IMR-90 (cell line): Measurements from ENCODE around the gene PSMC6. TPM values are rescaled to one million over a fixed set of nuclear protein-coding genes. Genes with fewer than 3 reads are reported as not detected.
A peak's percentile ranks its signal among the peaks of the same experiment; 100 is the strongest.

Experiments used
- ATAC-seq: fragments of 200-7000 bp; cut with Tn5 transposase; 2 replicates; pipeline ENCODE4 v1.9.1; 2020; ENCODE audit warnings: low read depth, mild to moderate bottlenecking, moderate library complexity
- BruUV-seq: library from RNA; stranded (reverse); fragments of 400-500 nt; replicated peaks from 2 replicates; lab custom pipeline; 2021; lab: Mats Ljungman, UMichigan
- CTCF ChIA-PET: fragments of 300-600 bp; formaldehyde crosslinking; extraction: SDS; loops from one replicate; lab custom pipeline; 2021; ENCODE audit warnings: antibody characterized with exemption; lab: Yijun Ruan, JAX
- POLR2A ChIA-PET: fragments of 300-600 bp; sonication (Branson Sonifier 250); formaldehyde crosslinking; loops from one replicate; lab custom pipeline; 2022; ENCODE audit warnings: antibody characterized with exemption; ENCODE audit not compliant: unreplicated experiment; lab: Charles Lee
- DNase-seq: peaks from one replicate; pipeline ENCODE4 v3.0.0; 2013
- H2AFZ ChIP-seq: replicated peaks from 2 replicates; pipeline ENCODE3; 2013; ENCODE audit warnings: low read length, mild to moderate bottlenecking; ENCODE audit not compliant: poor library complexity
- H2AK5ac ChIP-seq: 2 replicates; pipeline ENCODE4 v1.6.1; 2013; ENCODE audit warnings: low read depth, low read length, inconsistent platforms
- H2AK9ac ChIP-seq: replicated peaks from 2 replicates; pipeline ENCODE3; 2013; ENCODE audit warnings: mild to moderate bottlenecking, low read depth, low read length, moderate library complexity; ENCODE audit not compliant: poor library complexity
- H2BK120ac ChIP-seq: 2 replicates; pipeline ENCODE4 v1.6.1; 2013; ENCODE audit warnings: low read depth, low read length, inconsistent platforms
- H2BK15ac ChIP-seq: 3 replicates; pipeline ENCODE4 v1.6.1; 2013; ENCODE audit warnings: low read depth, low read length, inconsistent platforms
- H2BK20ac ChIP-seq: 2 replicates; pipeline ENCODE4 v1.6.1; 2013; ENCODE audit warnings: low read depth, mild to moderate bottlenecking, inconsistent platforms, low read length, moderate library complexity
- H2BK5ac ChIP-seq: 2 replicates; pipeline ENCODE4 v1.6.1; 2013; ENCODE audit warnings: mild to moderate bottlenecking, low read depth, low read length, inconsistent platforms; ENCODE audit not compliant: poor library complexity, severe bottlenecking
- H3K14ac ChIP-seq: replicated peaks from 2 replicates; pipeline ENCODE4 v1.6.1; 2013; ENCODE audit warnings: low read depth, low read length, inconsistent platforms
- H3K18ac ChIP-seq: 2 replicates; pipeline ENCODE4 v1.6.1; 2013; ENCODE audit warnings: low read depth, low read length, control low read depth
- H3K23ac ChIP-seq: 2 replicates; pipeline ENCODE4 v1.6.1; 2013; ENCODE audit warnings: low read depth, low read length, inconsistent platforms
- H3K27ac ChIP-seq: 2 replicates; pipeline ENCODE4 v1.5.1; 2013; ENCODE audit warnings: mild to moderate bottlenecking, control low read depth, low read length; ENCODE audit not compliant: insufficient read depth
- H3K27me3 ChIP-seq: 2 replicates; pipeline ENCODE4 v1.6.1; 2013; ENCODE audit warnings: low read length; ENCODE audit not compliant: control insufficient read depth, insufficient read depth
- H3K36me3 ChIP-seq: 2 replicates; pipeline ENCODE4 v1.6.1; 2013; ENCODE audit warnings: low read length, mixed read lengths; ENCODE audit not compliant: control insufficient read depth, insufficient read depth
- H3K4ac ChIP-seq: 2 replicates; pipeline ENCODE4 v1.6.1; 2013; ENCODE audit warnings: low read depth, low read length, inconsistent platforms
- H3K4me1 ChIP-seq: 2 replicates; pipeline ENCODE4 v1.6.1; 2013; ENCODE audit warnings: low read length, mixed read lengths; ENCODE audit not compliant: control insufficient read depth, insufficient read depth
- H3K4me2 ChIP-seq: 2 replicates; pipeline ENCODE4 v1.6.1; 2013; ENCODE audit warnings: low read depth, mild to moderate bottlenecking, control low read depth, low read length, moderate library complexity
- H3K4me3 ChIP-seq: 2 replicates; pipeline ENCODE4 v1.5.1; 2013; ENCODE audit warnings: low read depth, mild to moderate bottlenecking, control low read depth, low read length, moderate library complexity; ENCODE audit not compliant: insufficient read depth
- H3K56ac ChIP-seq: 2 replicates; pipeline ENCODE4 v1.6.1; 2013; ENCODE audit warnings: low read length, inconsistent platforms; ENCODE audit not compliant: insufficient read depth; ENCODE audit errors: extremely low read depth
- H3K79me1 ChIP-seq, 2 experiments: 2 replicates each; pipeline ENCODE4 v1.6.1; 2013; ENCODE audit warnings: low read length in 2 of 2, inconsistent platforms in 1 of 2, low read depth in 1 of 2
- H3K9ac ChIP-seq: 2 replicates; pipeline ENCODE4 v1.6.1; 2013; ENCODE audit warnings: low read depth, low read length, control low read depth
- H3K9me1 ChIP-seq: 2 replicates; pipeline ENCODE4 v1.6.1; 2013; ENCODE audit warnings: low read length, inconsistent platforms; ENCODE audit not compliant: insufficient read depth
- H3K9me3 ChIP-seq: 2 replicates; pipeline ENCODE4 v1.6.1; 2013; ENCODE audit warnings: low read length; ENCODE audit not compliant: control insufficient read depth, insufficient read depth
- H4K20me1 ChIP-seq: 2 replicates; pipeline ENCODE4 v1.6.1; 2013; ENCODE audit warnings: low read length, inconsistent platforms; ENCODE audit not compliant: insufficient read depth
- H4K5ac ChIP-seq: 2 replicates; pipeline ENCODE4 v1.6.1; 2013; ENCODE audit warnings: mild to moderate bottlenecking, low read depth, low read length, control low read depth
- H4K8ac ChIP-seq, 2 experiments: 2 replicates each; pipeline ENCODE4 v1.6.1; 2013; ENCODE audit warnings: low read depth in 2 of 2, low read length in 2 of 2, control low read depth in 1 of 2, inconsistent platforms in 1 of 2
- H4K91ac ChIP-seq: 2 replicates; pipeline ENCODE4 v1.6.1; 2013; ENCODE audit warnings: low read depth, low read length, inconsistent platforms; ENCODE audit not compliant: insufficient read depth
- BHLHE40 ChIP-seq: fragments of 150-350 bp; IDR thresholded peaks from 2 replicates; pipeline ENCODE4 v1.6.1; 2016; ENCODE audit warnings: mild to moderate bottlenecking, low read depth, low read length
- MAFK ChIP-seq: IDR thresholded peaks from 2 replicates; pipeline ENCODE4 v1.6.1; 2012; ENCODE audit warnings: low read depth, low read length, improper control_type of control experiment
- MXI1 ChIP-seq: IDR thresholded peaks from 2 replicates; pipeline ENCODE4 v1.6.1; 2012; ENCODE audit warnings: low read depth, mild to moderate bottlenecking, low read length, moderate library complexity, borderline replicate concordance
- NFE2L2 ChIP-seq: fragments of 150-350 bp; IDR thresholded peaks from 2 replicates; pipeline ENCODE4 v1.6.1; 2016; ENCODE audit warnings: low read depth, mild to moderate bottlenecking, low read length
- SMC3 ChIP-seq: fragments of 150-350 bp; IDR thresholded peaks from 2 replicates; pipeline ENCODE4 v1.6.1; 2016; ENCODE audit warnings: low read depth, mild to moderate bottlenecking, antibody characterized with exemption, low read length, moderate library complexity
- dilution Hi-C: fragments of 300-500 bp; cut with HindIII; formaldehyde crosslinking; loops from one replicate; pipeline ENCODE4 v1.14.3; 2018; ENCODE audit warnings: low sequenced_read_pairs; ENCODE audit not compliant: unreplicated experiment
- in situ Hi-C: fragments of 300-500 bp; cut with MboI; formaldehyde crosslinking; loops from 3 replicates; pipeline ENCODE4 v1.14.3; 2019; ENCODE audit warnings: low sequenced_read_pairs, inconsistent platforms, mixed read lengths
- intact Hi-C: fragments of 100-400 bp; cut with micrococcal nuclease; formaldehyde crosslinking; loops from 2 replicates; pipeline ENCODE4 v1.10.0; 2022
- polyA plus RNA-seq, 3 experiments: library from polyadenylated mRNA; depleted of rRNA; stranded (reverse); fragments of >200 nt; gene quantifications; 2 replicates each; pipeline ENCODE4 v1.2.3, GENCODE V29; 2012; ENCODE audit warnings: low replicate concordance in 1 of 3
- total RNA-seq: library from RNA; depleted of rRNA; stranded (reverse); fragments of >200 nt; gene quantifications from 2 replicates; pipeline ENCODE4 v1.2.3, GENCODE V29; 2012

The PSMC6 gene
- total and polyA plus RNA-seq, 2 of the 4 experiments (the other 2 are of a cell fraction): 62.9 to 85.4 TPM

GRCh38 chr14:52660325-52660724 is 46.7 kb upstream of the PSMC6 start:
- dilution Hi-C loops (no loop called here), in situ Hi-C loops (no loop called here), intact Hi-C loops (loop anchor here (5.0 kb wide), 1 partner anchor 38 kb away; no protein-coding TSS in a partner anchor)
- no peaks in the 10 kb centered on the region for H3K27me3 ChIP-seq
- no peak overlapping the region for H3K27ac ChIP-seq
- ATAC-seq (no peak), DNase-seq (no peak)
- H2AFZ ChIP-seq: no peak overlapping the region
- no peak overlapping the region for H3K18ac ChIP-seq
- H3K4me2 ChIP-seq: no peak overlapping the region
- H3K9me3 ChIP-seq: no peaks in the 10 kb centered on the region
- no peaks in the 10 kb centered on the region for H4K20me1 ChIP-seq
- peaks cover 5 to 9% of the 10 kb centered on the region in 2 experiments; a peak in 2 of 4 replicates for H3K79me1 ChIP-seq
- no peaks in the 10 kb centered on the region for H3K4me1 ChIP-seq
- H3K4ac ChIP-seq: no peak overlapping the region
- no peak overlapping the region for H2AK9ac ChIP-seq
- no peak overlapping the region for H3K14ac ChIP-seq
- TF ChIP-seq SMC3 (no peak), MAFK (peak; percentile 93), MXI1 (no peak), NFE2L2 (no peak), BHLHE40 (no peak)
- H3K36me3 ChIP-seq: peaks cover 8% of the 10 kb centered on the region
- POLR2A ChIA-PET: no interaction called here
- BruUV-seq: no TSS peak
- 0 out of 2 replicates have a peak, but pooled peaks cover 4% of the 10 kb centered on the region for H3K9me1 ChIP-seq
- H2AK5ac ChIP-seq: no peak overlapping the region
- no peak overlapping the region for H3K56ac ChIP-seq
- H2BK120ac ChIP-seq: no peak overlapping the region
- H4K91ac ChIP-seq: no peak overlapping the region
- CTCF ChIA-PET: no interaction called here
- H3K23ac ChIP-seq: no peak overlapping the region
- no peak overlapping the region for H3K4me3 ChIP-seq
- H4K8ac ChIP-seq: no peak overlapping the region
- H3K9ac ChIP-seq: no peak overlapping the region
- no peak overlapping the region for H4K5ac ChIP-seq
- no peak overlapping the region for H2BK5ac ChIP-seq
- no peak overlapping the region for H2BK20ac ChIP-seq
- H2BK15ac ChIP-seq: no peak overlapping the region
